Daoy (cell line): ENCODE measurements around the gene ARMCX5. TPM values are rescaled to one million over a fixed set of nuclear protein-coding genes. Genes with fewer than 3 reads are reported as not detected.

Experiments used
- DNase-seq: peaks from one replicate; pipeline ENCODE4 v3.0.0-alpha.2; 2015; ENCODE audit warnings: low read depth
- total RNA-seq: library from RNA; depleted of rRNA; stranded (reverse); fragments of >200 nt; shearing (Covaris generic); gene quantifications from 2 replicates; pipeline ENCODE4 v1.2.3, GENCODE V29; 2014; rRNA removed

Gene ARMCX5
- total RNA-seq: 10.5 and 17.1 TPM in 2 replicates

- peak; percentile 77 for DNase-seq
Observed at GRCh38 chrX:102599084-102599950, at the start of gene ARMCX5. ARMCX5 (plus strand) TSS chrX:102599515; CDS start chrX:102602142, 2,627 bp downstream.

- no peak for DNase-seq
Observed at GRCh38 chrX:102558607-102559006, 40.7 kb upstream of the ARMCX5 start.

DNA sequence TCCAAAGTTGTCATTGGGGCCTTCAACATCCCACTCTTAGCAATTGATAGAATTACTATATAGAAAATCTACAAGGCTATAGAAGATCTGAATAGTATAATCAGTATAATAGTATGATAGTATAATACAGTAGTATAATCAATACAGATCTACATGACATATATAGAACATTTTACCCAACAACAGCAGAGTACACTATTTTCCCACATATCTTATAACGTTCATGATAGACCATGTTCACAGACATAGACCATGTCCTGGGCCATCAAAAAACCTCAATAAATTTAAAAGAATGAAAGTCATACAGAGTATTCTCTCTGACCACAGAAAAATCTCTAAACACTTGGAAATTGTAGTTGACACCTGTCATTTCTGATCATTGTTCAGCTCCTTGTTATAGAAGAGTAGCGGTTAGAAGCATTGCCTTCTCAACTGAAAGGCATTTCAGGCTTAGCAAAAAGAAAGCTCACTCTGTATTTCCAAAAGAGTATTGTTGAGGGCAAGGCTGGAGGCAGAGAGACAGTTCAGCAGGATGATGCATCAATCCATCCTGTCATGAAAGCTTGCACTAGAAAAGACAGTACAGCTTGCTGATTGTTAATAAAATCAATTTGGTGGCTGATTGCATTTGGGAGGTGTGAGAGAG is 38.8 kb upstream of the ARMCX5 start:
- no peak for DNase-seq

DNA sequence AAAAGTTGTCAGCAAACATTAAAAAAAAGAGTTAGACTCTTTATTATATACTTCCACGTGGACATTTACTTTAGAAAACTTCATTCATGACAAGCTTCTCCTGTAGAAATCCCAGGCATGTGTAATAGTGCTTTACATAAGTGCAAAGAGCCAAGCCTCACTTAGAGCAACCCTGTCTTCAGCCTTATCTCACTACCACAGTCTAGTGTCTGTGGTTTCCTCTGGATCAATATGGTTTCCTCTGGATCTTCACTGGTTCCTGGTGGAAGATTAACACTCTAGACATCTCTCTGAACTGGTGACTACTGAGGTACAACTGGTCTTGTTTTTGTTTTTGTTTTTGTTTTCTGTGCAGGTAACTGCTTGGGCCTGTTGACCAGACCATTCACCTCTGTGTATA is 18.4 kb upstream of the ARMCX5 start:
- no peak for DNase-seq

DNA sequence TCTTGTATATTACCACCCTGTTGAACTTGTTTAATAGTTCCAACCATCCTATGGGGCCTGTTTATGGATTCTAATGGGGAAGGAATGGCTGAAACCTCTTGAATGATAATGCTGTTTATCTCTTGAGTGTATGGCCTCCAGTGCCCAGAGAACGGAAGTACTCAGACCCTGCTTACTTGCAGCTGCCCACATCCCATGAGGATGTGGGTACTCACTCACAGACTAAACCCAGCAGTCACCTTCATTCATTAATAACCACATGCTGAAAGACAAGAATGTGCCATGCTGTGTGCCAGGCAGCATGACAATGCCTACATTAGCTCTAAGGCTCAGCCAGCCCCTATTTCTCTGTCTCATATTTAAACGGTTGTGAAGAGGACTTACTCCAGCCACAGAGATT is 5.9 kb upstream of the ARMCX5 start:
- no peak for DNase-seq

DNA sequence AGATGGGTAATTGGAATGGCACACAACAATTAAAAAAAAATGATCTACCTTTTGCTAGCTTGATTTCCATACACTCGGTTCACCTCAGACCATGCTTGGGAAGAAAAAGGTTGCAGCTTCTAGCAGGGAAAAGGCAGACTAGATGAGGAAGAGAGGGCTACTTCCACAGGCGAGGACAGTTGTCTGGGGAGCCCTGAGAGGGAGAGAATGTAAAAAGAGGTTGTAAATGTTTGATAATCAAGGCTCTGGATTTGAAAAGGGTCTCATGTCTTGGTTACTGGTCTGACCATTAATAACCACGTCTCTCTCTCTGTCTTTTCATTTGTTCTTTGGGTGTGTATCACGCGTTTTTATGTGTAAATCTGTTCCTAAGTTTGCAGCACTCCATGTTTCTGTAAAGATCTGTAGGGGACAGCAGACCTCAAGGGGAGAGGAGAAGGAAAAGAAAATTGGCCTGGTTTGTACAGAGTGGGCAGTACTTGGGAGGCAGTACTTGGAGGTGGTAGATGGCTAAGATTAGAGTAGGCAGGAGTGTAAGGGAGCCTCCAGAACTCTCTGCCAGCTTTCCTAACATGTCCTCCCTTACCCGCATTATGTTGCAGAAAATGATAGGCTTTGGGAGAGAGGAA is 750 bp downstream of the ARMCX5 start:
- peak; percentile 1 for DNase-seq

DNA sequence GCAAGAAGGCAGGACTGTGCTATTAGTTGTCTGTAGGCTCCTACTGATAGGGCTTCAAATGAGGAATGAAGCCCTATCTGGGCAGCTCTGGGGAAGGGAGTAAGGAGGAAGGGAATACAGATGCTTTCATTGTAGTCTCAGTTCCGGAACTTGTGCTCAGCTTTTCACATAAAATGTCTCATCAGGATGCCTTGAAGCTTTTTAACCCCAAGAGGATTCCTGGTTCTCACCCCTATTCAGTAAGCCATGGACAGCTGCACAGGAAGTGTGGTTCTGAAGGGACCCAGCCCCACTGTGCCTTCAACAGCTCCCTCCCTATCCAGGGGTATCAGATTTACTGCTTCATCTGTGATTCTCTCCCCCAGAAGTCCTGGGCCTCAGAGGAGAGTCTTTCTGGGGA is 5.0 kb downstream of the ARMCX5 start:
- no peak for DNase-seq

DNA sequence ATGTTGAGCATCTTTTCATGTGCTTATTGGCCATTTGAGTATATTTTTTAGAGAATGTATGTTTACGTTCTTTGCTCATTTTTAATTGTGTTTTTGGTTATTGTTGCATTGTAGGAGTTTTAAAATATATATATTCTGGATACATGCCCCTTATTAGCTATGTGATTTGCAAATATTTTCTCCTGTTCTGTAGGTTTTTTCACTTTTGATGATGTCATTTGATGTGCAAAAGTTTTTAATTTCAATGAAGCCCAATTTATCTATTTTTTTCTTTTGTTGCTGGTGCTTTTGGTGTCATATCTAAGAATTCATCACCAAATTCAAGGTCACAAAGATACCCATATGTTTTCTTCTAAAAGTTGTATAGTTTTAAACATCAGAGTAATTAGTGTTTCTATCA is 6.8 kb downstream of the ARMCX5 start:
- no peak for DNase-seq

DNA sequence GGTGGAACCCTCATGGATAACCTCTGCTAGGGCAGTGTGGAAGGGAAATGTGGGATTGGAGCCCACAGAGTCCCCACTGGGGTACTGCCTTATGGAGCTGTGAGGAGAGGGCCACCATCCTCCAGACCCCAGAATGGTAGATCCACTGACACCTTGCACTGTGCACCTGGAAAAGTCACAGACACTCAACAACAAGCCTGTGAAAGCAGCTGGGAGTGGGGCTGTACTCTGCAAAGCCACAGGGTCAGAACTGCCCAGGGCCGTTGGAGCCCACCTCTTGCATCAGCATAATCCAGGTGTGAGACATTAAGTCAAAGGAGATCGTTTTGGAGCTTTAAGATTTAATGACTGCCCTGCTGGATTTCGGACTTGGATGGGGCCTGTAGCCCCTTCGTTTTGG is 11.6 kb downstream of the ARMCX5 start:
- no peak for DNase-seq

DNA sequence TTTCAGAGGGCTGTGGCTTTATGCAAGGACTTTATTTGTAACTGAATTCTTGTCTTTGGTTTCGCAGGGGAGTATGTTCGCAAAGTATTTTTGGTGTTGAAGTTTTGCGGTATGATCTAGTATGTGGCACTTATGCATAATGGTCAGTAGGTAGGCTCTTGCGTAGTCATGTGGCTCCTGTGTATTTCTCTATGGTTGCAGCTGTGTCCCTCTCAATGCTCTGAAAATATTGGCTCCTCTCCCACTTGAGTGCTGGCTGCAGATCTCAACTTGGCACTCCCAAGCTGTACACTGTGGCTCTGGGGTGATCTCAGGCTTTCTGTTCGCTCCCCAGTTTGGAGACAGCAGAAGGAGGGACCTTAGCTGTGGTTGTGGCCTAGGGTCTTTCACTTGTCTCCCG is 24.8 kb downstream of the ARMCX5 start:
- DNase-seq: no peak

DNA sequence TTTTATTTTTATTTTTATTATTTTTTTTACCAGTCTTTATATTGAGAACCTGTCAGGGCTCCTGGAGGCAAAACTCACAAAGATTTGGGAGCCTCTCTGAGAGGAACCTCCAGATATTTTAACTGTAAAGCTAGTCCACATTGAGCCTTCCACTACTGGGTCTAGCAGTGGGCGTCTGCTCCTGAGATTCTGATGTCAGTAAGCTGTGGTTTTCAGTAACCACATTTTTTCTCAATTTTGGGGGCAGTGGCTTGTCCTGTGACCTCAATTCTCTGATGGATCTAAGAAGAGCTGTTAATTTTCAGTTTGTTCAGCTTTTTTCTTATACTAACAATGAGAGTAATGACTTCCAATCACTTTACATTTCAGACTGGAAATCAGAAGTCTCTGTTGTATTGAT is 28.3 kb downstream of the ARMCX5 start:
- DNase-seq: no peak

DNA sequence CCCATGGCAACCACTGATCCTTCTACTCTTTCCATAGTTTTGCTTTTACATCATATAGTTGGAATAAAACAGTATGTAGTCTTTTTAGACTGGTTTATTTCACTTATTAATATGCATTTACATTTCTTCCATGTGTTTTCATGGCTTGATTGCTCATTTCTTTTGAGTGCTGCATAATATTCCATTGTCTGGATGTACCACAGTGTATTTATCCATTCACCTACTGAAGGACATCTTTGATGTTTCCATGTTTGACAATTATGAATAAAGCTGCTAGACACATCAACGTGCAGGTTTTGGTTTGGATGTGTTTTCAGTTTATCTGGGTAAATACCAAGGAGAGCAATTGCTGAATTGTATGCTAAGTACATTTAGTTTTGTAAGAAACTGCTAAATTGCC is 38.2 kb downstream of the ARMCX5 start:
- no peak for DNase-seq

- no peak for DNase-seq
Observed at GRCh38 chrX:102650903-102651241, 51.6 kb downstream of the ARMCX5 start.

DNA sequence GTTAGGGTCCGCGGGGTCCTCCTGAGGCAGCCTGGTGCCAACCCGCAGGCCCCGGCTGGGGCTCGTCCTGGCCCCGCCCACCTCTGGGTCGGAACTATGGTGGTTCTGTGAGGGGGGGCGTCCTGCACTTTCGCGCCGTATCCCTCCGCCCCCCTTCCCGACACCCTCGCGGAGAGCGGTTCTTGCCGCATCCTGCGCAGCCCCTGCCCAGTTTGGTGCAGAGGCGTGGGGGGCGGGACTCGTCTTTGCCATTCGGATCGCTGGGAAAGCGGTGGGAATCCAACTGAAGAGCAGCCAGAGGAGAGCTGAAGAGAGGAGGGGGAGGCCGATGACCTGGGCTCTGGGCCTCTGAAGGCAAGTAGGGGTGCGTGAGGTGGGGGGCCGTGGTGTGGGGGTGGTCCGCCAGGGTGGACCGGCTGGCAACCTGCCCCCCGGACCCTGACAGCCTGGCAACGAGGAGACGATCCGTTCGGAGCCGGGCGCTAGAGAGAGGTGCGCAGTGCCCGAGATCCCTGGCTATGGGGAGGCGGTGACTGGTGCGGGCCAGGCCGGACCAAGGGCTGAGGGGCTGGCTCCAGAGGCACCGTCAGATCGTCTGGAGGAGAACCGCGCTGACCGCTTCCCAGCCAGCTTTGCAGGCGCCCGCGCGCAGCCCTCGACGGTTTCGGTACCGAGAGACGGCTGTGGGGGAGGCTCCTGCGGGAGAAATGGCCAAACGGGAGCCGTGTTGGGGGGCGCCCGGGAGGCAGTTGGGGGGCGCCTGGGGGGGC is 52.1 kb downstream of the ARMCX5 start, which contains the start of gene GPRASP1:
Gene GPRASP1, plus strand, starts transcription at position 242 of the 770 bp plus-strand sequence. CDS start 2,431 bp downstream, outside the sequence.
- peak; percentile 28 for DNase-seq

DNA sequence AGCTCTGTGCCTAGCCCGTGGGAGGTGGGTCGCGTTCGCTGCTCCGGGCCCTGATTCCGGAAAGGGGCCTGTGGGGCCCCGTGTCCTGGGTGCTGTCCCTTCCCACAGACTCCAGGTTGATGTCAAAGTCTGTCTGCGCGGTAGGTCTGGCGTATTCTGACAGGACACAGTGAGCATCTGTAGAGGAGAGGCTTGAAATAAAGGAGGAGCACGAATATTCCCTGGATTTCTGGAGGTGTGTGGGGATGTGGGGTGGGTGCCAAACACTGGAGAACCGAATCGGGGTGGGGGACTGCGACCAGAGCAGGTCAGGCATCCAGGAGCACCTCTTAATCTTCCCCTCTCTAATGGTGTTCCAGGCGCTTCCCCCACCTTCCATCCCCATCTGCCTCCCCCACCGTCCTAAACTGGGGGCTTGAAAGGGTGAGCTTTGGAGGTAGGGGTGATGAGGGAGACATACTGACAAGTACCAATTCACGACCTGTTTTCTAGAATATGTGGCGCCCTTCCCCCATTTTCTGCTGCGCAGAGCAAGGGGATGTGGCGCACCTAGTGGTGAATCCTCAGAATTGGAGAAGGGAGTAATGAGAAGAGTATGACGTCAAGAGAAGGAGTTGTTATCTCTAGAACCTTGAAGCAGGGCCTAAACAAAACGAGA is 52.8 kb downstream of the ARMCX5 start:
- peak; percentile 8 for DNase-seq

Other genes starting within 250 kb of the ARMCX5 start
- gene NXF2B, start 159.5 kb upstream of the ARMCX5 start, total RNA-seq: 1.9 TPM in 1 of 2 replicates, not detected in the other
- gene TCP11X2, start 127.7 kb upstream of the ARMCX5 start, total RNA-seq: not detected in 2 replicates
- 18.2 and 31.4 TPM in 2 replicates for gene TMSB15A, start 82.8 kb upstream of the ARMCX5 start, total RNA-seq
- gene GPRASP1, start 52.0 kb downstream of the ARMCX5 start, total RNA-seq: 0.69 and 1.5 TPM in 2 replicates
- gene GPRASP2, start 112.9 kb downstream of the ARMCX5 start, total RNA-seq: 12.0 and 17.4 TPM in 2 replicates
- 3.2 and 3.9 TPM in 2 replicates for gene GPRASP3, start 121.2 kb downstream of the ARMCX5 start, total RNA-seq